HFFc6 (cell line): ENCODE data around the gene AS3MT. TPM values are rescaled to one million over a fixed set of nuclear protein-coding genes. Genes with fewer than 3 reads are reported as not detected.

ENCODE experiments used
- DNase-seq: peaks from one replicate; pipeline ENCODE4 v3.0.0-alpha.2; 2018
- H3K27ac Mint-ChIP-seq: 2 replicates; pipeline ENCODE4 v1.8.0; 2020; ENCODE audit warnings: mild to moderate bottlenecking, mixed read lengths
- H3K27me3 Mint-ChIP-seq: 2 replicates; pipeline ENCODE4 v1.8.0; 2021; ENCODE audit warnings: mild to moderate bottlenecking, moderate library complexity, mixed read lengths; ENCODE audit not compliant: insufficient read depth
- H3K36me3 Mint-ChIP-seq: 2 replicates; pipeline ENCODE4 v1.8.0; 2021; ENCODE audit warnings: low read depth, mixed read lengths
- H3K4me1 Mint-ChIP-seq: 2 replicates; pipeline ENCODE4 v1.8.0; 2020; ENCODE audit warnings: low read depth, mixed read lengths
- H3K4me3 Mint-ChIP-seq: 2 replicates; pipeline ENCODE4 v1.8.0; 2020; ENCODE audit warnings: mild to moderate bottlenecking, moderate library complexity, mixed read lengths
- H3K9me3 Mint-ChIP-seq: 2 replicates; pipeline ENCODE4 v1.8.0; 2020; ENCODE audit warnings: mild to moderate bottlenecking, mixed read lengths
- total RNA-seq, 6 experiments: library from RNA; stranded (reverse); fragmentation: NEBNext Ultra II Directional; extraction: Animal tissue kit (Norgen Biotek cat#: 25700); gene quantifications; 2 replicates in 1 of 6; 3 replicates in 5 of 6; pipeline ENCODE4 v1.2.3, GENCODE V29; 2021
- TF ChIP-seq, protein P1 (sequence below): fragments of 200-600 bp; sonication (generic); IDR thresholded peaks from 2 replicates; pipeline ENCODE4 v1.5.0; 2021; ENCODE audit warnings: antibody characterized with exemption, mild to moderate bottlenecking

The AS3MT gene
- total RNA-seq, 6 experiments from 2014 or later, result 2.4 to 3.9 (median 2.9) TPM

DNA sequence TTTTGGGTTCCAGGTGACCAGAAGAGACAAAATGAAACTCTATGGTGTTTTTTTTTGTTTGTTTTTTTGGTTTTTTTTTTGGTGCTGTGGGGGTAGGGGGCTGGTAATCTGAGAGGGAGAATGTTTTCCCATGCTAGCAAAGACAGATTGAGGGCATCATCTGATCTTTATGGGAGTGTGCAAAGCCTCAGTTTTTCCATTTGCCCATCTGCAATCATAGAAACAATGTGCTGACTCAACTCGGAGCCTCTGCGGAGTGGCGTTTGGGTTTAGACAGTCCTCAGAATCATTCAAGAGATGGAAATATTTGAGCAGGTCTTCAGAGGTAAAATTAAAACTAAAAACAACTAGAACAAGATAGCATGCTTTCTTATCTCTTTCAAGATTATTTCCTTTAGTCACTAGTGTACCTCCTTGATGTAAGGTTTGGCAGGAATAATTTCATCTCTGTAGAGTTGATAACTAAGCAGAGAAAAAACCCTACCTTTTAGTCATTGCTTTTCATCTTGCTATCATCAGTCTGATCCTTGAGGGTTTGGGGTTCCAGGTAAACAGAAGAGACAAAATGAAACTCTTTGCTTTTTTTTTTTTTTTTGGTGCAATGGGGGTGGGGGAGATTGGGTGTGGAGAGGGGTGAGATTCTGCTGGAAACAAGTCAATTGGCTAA is 66.8 kb downstream of the AS3MT start:
- Mint-ChIP-seq H3K36me3 (peaks cover under 1% of the 10 kb centered on the region; the same call in 1 of the 2 replicates), H3K27ac (no peak overlapping the region), H3K4me3 (no peak overlapping the region), H3K9me3 (no peaks in the 10 kb centered on the region), H3K4me1 (no peaks in the 10 kb centered on the region), H3K27me3 (peaks cover 3% of the 10 kb centered on the region; the same call in 1 of the 2 replicates)
- DNase-seq, result no peak
- TF ChIP-seq, protein P1, sequence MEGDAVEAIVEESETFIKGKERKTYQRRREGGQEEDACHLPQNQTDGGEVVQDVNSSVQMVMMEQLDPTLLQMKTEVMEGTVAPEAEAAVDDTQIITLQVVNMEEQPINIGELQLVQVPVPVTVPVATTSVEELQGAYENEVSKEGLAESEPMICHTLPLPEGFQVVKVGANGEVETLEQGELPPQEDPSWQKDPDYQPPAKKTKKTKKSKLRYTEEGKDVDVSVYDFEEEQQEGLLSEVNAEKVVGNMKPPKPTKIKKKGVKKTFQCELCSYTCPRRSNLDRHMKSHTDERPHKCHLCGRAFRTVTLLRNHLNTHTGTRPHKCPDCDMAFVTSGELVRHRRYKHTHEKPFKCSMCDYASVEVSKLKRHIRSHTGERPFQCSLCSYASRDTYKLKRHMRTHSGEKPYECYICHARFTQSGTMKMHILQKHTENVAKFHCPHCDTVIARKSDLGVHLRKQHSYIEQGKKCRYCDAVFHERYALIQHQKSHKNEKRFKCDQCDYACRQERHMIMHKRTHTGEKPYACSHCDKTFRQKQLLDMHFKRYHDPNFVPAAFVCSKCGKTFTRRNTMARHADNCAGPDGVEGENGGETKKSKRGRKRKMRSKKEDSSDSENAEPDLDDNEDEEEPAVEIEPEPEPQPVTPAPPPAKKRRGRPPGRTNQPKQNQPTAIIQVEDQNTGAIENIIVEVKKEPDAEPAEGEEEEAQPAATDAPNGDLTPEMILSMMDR, result no peak

DNA sequence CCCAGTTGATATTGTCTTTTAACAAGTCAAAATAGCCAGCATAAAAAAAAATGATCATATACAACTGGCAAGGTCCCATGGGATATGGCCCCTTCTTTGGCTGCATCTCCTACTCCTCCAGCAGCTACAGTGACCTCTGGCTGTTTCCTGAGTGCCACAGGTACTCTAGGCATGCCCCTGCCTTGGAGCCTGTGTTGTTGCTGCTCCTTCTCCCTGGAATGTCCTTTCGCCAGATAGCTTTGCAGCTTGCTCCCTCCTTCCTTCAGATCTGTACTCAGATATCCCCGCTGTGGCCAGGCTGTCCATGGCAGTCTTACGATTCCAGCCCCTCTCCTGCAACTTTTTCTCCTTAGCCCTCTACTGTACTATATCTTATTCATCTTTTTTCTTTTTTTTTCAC is 72.1 kb downstream of the AS3MT start:
- no peaks in the 10 kb centered on the region for H3K36me3 Mint-ChIP-seq
- H3K9me3 Mint-ChIP-seq, result no peaks in the 10 kb centered on the region
- H3K4me3 Mint-ChIP-seq, result no peak overlapping the region
- TF ChIP-seq, protein P1, result no peak
- peaks cover 3% of the 10 kb centered on the region; the same call in 1 of the 2 replicates for H3K27me3 Mint-ChIP-seq
- DNase-seq, result no peak
- no peak overlapping the region for H3K27ac Mint-ChIP-seq
- H3K4me1 Mint-ChIP-seq, result peaks cover 8% of the 10 kb centered on the region; the same call in 1 of the 2 replicates

DNA sequence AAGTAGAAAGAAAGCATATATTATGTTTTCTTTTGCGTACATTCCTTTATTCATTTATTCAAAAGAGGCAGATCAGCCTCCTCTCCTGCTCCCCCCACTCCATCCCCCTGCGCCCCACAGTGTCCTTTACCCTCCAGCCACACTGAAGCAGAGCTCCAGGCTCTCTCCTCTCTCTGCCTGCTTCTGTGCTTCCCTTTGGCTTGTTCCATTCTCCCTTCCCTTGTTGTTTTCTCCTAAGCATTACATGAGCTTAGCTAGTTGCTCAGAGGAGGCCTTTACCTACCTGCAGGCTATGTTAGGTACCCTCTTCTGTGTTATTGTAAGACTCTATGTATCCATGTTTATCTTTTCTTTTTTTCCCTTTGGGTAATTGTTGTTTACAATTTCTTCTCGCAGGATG is 76.2 kb downstream of the AS3MT start:
- H3K27ac Mint-ChIP-seq, result no peak overlapping the region
- H3K4me3 Mint-ChIP-seq, result no peak overlapping the region
- no peaks in the 10 kb centered on the region for H3K9me3 Mint-ChIP-seq

DNA sequence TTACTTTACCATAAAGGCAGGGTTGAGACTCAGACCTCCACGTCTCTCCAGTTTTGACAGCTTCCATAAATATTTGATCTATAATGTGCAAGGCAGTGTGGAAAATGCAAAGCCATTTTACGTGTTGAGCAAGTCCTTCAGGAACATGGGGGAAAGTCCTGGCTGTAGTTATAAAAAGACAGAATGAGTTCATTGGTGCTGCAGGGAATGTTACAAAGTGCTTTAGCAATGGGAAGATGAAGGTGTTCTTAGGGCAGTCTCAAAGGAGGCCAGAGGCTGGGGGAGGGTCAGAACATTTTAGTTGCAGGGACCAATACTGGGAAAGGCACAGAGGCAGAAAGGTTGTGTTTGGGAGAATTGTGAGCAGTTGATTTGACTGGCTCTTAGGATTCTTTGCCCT is 76.7 kb downstream of the AS3MT start:
- no peak for DNase-seq
- peaks cover 14% of the 10 kb centered on the region; the same call in 1 of the 2 replicates for H3K4me1 Mint-ChIP-seq
- H3K27me3 Mint-ChIP-seq, result no peaks in the 10 kb centered on the region; the same call in 1 of the 2 replicates
- TF ChIP-seq, protein P1, result no peak
- no peaks in the 10 kb centered on the region for H3K9me3 Mint-ChIP-seq
- H3K27ac Mint-ChIP-seq, result no peak overlapping the region
- no peaks in the 10 kb centered on the region for H3K36me3 Mint-ChIP-seq
- H3K4me3 Mint-ChIP-seq, result no peak overlapping the region

More for the DNA sequence above, 76.2 kb downstream of the AS3MT start:
- peaks cover 14% of the 10 kb centered on the region; the same call in 1 of the 2 replicates for H3K4me1 Mint-ChIP-seq
- no peaks in the 10 kb centered on the region; the same call in 1 of the 2 replicates for H3K27me3 Mint-ChIP-seq
- no peaks in the 10 kb centered on the region for H3K36me3 Mint-ChIP-seq
- DNase-seq, result no peak
- TF ChIP-seq, protein P1, result no peak

DNA sequence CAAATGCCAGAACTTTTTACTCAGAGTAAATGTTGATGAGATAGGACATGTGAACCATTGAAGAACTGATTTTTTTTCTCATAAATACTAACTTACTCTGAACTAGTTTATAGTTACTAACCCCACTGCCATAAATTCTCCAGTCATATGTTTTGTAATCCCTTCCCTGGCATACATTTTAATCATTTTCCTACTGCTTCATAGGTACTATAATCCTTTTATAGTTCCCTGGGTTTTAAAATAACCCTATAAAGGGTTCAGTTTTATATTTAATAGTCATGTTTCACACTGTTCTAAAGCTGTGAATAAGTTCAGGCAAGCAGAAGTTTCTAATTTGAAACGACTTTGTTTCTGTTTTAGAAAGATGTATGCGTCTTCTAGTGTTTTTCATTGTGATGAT is 77.7 kb downstream of the AS3MT start:
- Mint-ChIP-seq H3K27ac (no peak overlapping the region), H3K36me3 (no peaks in the 10 kb centered on the region), H3K9me3 (no peaks in the 10 kb centered on the region), H3K4me1 (peaks cover 14% of the 10 kb centered on the region; the same call in 1 of the 2 replicates), H3K4me3 (no peak overlapping the region), H3K27me3 (no peaks in the 10 kb centered on the region; the same call in 1 of the 2 replicates)
- TF ChIP-seq, protein P1, result no peak
- DNase-seq, result no peak
